ENCODE results near the gene MEN1.

Gene MEN1

DNA sequence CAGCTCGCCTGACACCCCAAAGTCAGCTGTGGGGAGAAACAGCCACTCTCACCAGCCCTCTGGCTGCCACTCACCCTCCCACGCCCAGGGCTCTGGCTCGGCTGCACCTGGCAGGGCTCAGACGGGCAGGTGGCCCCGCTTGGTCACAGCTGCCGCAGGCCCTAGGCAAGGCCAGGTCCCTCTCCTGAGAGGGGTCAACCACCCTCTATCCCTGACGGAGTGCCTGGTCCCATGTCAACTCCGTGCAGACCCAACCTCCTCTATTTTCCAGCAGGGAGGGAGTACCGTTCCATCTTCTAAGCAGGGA is 9.2 kb downstream of the MEN1 start:
- DNase-seq = no peak
- ATAC-seq = no peak

DNA sequence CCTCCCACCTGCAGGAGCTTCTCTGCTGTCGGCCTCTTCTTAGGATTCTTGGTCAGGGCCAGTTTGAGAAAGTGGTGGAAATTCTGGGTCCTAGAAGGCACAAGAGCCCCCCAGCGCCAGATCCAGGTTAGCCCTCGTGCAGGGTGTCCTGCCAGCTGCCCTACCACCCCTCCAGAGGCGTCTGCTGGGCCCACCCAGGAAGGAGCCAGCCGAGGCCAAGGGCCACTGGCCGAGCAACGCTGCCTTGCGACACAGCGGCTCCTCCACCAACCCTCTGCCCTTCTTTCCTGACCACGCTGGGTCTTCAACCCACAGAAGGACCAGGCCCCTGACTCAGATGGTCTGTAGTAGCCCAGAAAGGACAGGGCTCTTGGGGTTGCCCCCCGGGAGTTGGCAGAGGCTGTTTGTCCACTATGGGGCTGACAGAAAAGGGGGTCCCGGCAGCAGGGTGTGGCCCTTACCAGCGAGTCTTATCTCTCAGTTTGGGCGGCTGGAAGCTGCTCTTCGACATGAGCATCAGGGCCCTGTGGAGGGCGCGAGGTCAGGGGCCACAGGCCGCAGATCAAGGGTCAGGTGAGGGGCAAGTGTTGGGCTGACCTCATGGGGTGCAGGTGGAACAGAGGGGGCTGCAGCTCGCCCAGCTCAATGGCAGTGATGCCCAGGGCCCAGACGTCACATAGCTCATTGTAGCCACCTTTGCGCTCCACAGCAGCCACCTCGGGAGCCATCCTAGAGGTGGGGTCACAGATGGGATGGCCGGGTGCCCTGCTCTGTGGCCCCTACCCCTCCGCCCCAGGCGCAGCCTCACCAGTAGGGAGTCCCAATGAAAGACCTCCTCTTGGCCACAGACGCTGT is 9.8 kb downstream of the MEN1 start:
- DNase-seq = no peak
- no peak for ATAC-seq

- no peak for ATAC-seq
- DNase-seq = no peak
These were observed 10.6 kb downstream of the MEN1 start for GRCh38 chr11:64799623-64800302.

DNA sequence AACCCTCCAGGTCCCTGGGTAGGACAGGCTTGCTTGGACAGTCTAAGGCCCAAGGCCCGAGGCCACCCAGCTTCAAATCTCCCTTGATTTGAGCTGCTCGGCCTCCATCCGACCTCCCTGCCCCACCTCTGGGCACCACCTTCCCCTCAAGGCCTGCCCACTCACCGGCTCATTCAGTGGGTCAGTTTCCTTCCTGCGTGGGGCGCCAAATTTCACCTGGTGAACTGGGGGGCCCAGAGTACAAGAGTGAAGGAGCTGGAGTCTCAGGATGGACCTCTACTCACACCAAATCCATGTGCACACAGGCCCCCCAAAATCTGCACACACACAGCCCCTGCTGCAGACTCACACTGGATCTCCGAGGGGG is 11.1 kb downstream of the MEN1 start:
- ATAC-seq (no peak), DNase-seq (no peak)

GRCh38 chr11:64796757-64797541 is 13.4 kb downstream of the MEN1 start:
- DNase-seq (no peak), ATAC-seq (no peak)

DNA sequence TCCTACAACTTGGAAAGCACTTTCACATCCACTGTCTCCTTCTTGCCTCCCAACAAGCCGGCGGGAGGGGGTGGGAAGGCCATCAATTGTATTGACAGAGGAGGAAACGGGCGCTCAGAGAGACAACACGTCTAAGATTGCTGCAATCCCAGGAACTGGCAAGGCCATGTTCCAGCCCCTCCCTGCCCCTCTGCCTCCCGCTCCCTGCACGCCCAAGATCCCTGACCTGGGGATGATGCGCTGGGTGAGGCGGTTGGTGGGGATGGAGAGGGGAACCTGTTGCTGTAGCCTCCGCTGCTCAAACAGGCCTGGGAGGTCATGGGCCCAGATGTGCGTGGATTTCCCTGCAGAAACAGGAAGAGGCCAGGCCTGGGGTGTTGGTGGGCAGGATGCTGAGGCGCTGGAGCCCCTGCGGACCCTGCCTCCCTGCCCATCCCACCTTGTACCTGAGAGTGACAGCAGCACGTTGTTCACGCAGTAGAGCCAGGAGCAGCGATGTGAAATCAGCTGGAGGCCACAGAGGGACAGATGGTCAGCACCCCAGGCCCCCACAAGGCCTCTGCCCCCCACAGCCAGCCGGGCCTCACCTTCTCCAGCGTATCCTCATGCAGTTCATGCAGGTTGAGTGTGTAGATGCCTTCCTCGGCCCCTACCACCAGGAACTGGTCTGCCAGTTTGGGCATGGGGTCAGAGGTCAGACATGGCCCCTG is 14.1 kb downstream of the MEN1 start:
- ATAC-seq = no peak

DNA sequence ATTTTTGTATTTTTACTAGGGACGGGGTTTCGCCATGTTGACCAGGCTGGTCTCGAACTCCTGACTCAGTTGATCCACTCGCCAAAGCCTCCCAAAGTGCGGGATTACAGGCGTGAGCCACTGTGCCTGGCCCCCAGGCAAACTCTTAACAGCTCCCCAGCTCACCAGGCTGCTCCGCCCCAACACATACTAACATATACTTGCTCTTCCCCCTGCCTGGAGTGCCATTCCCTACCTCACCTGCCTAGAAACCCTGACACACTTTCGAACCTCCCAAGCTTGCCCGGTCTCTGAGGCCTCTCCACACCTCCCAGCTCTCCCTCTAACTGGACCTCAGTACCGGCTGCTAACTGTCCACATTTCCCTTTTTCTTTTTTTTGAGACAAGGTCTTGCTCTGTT is 15.8 kb downstream of the MEN1 start:
- no peak for DNase-seq
- ATAC-seq = no peak

More for the DNA sequence above, 14.1 kb downstream of the MEN1 start:
- DNase-seq = no peak

DNA sequence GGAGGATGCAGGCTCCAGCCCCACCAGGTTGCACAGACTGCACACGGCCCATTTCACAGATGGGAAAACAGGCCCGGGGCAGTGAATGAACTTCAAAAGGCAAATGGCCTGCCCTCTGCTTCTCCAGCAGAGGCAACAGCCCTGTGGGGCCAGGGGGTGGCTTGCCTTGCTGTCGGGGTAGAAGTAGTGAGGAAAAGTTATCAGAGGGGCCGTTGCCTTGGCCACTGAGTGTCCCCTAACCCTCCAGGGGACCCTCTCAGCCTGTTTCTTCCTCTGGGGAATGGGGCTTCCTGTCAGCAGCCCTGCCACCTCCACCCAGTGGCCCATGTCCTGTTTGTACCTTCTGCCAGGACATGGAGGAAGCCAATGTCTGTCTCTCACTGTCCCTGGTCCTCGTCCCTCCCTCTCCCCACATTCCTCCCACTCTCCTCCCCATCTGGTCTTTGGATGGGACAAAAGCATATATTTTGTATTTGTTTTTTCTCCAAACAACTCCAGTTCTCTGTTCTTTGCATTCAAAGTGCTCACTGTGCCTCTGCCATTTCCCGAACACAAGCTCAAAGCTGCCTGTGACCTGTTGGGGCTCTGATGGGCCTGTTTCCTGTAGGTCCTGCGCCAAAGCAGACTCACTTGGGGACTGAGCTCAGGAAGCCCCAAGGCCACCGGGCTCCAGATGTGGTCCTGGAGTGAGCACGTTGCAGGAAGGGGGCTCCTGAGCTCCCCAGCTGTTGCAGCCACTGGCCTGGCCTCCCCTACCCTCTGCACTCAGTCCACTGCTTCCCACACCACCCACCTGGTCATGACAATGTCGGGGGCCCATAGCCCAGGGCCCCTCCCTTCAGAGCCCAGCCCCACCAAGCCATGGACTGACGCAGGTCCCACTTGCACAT is 16.8 kb downstream of the MEN1 start:
- ATAC-seq (no peak), DNase-seq (no peak)

GRCh38 chr11:64792482-64792881 is 17.9 kb downstream of the MEN1 start:
- ATAC-seq (no peak), DNase-seq (no peak)

- no peak for DNase-seq
- ATAC-seq = no peak
These were observed 18.5 kb downstream of the MEN1 start for GRCh38 chr11:64791781-64792291.

GRCh38 chr11:64790205-64791095 is 19.9 kb downstream of the MEN1 start:
- no peak for DNase-seq
- no peak for ATAC-seq

GRCh38 chr11:64789331-64790204 is 20.8 kb downstream of the MEN1 start:
- no peak for ATAC-seq

DNA sequence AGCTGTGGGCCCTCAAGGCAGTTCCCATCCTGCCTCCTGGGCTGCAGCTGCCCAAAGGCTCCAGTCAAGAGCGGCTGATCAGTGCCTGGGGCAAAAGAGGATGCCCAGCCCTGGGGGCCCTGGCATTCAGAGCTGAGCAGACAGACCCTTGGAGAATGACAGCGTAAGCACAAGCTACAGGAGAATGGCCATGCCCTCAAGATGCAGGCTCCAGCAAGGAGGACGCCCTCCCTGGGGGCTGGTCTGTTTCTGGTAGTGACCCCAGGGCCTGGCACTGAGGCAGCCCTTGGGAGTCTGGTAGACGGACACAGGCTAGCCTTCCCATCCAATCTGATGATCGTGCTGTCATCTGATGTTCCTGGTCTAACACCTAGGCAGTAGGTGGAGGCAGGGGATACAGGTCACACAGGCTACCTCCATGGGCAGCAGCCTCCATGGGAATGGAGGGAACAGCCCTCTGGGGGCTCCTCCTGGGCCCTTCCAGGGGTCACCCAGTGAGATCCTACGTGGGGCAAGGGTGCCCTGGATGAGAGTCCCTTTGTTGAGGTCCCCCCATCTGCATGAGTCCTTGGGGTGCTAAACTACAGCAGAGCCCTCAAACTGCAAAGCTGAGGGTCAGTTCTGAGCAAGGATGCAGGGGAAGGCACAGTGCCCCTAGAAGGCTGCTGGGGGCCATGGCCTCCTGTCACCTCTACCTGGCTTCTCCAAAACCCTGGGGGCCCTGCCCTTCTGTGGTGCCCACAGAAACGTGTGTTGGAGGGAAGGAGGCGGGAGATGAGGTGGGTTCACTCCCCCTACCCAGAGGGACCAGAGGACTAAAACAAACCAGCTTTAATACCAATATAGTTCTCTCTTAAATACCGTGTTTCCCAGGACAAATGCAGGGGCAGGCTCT is 21.8 kb downstream of the MEN1 start:
- DNase-seq = no peak
- peak; percentile 8 for ATAC-seq

More at GRCh38 chr11:64789331-64790204, 20.8 kb downstream of the MEN1 start:
- DNase-seq = no peak

GRCh38 chr11:64787526-64788320 is 22.6 kb downstream of the MEN1 start:
- DNase-seq (peak; percentile 70), ATAC-seq (peak; percentile 55)

DNA sequence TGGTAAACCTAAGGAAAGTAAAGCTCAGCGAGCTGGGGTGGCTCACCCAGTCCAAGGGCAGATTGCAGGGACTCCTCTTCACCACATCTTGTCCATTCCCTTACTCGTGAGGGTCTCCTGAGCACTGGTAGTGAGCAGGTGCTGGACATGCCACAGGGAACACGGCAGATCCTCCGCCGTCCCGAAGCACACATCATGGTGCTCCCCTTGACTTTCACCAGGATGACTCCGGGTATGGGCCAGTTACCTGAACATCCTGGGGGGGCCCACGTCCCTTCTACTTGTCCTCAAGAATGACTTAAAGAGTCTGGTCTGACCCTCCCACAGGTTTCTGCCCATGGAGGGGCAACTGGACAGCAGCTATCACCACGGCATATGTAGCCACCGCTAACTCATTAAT is 24.0 kb downstream of the MEN1 start:
- DNase-seq (no peak), ATAC-seq (no peak)

DNA sequence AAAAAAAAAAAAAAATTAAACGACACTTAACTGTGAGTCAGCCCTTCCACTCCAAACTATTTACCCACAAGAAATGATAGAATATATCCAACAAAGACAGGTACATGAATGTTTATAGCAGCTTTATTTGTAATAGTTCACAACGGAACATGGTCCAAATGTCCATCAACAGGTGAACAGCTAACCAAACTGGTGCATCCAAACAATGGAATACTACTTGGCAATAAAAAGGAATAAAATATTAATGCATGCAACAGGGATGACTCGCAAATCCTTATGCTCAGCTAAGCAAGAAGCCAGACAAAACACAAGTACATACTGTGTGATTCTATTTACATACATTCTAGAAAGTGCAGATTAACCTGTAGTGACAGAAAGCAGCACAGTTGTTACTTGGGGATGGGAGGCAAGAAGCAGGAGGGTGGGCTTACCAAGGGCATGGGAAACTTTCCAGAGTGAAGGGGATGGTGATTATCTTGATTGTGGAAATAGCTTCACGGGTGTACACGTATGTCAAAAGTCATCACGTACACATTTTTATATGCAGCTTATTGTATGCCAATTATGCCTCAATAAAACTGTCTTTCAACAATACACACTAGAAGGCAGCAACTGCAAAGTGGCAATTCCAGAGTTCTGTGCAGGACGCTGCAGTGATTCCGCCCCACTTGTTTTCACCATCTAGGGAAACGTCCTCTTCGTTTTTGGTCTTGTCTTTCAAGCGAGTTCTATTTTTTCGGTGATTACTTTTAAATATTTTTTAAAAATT is 25.4 kb downstream of the MEN1 start:
- ATAC-seq (no peak), DNase-seq (no peak)
